HepG2 (cell line): ENCODE results near the gene NDUFS6.

ENCODE experiments used
- JUND ChIP-seq: sonication (generic); formaldehyde crosslinking; IDR thresholded peaks from 2 replicates; pipeline ENCODE4 v1.8.0; 2022; ENCODE audit warnings: mild to moderate bottlenecking, missing genetic modification reagents
- NCOA2 ChIP-seq: sonication (generic); formaldehyde crosslinking; IDR thresholded peaks from 2 replicates; pipeline ENCODE4 v1.8.0; 2022; ENCODE audit warnings: inconsistent platforms
- NR3C1 ChIP-seq: sonication (generic); formaldehyde crosslinking; IDR thresholded peaks from 2 replicates; pipeline ENCODE4 v1.4.0; 2020; ENCODE audit warnings: missing genetic modification reagents
- SP1 ChIP-seq, 2 experiments: fragments of 450-650 bp in 1 of 2; sonication (generic) in 1 of 2; formaldehyde crosslinking in 1 of 2; IDR thresholded peaks; 2 replicates each; pipeline versions ENCODE4 v1.4.0 to v1.6.1; 2016 to 2020; ENCODE audit warnings: missing genetic modification reagents in 1 of 2
- ZNF552 ChIP-seq: sonication (generic); formaldehyde crosslinking; IDR thresholded peaks from 2 replicates; pipeline ENCODE4 v1.9.0; 2022; ENCODE audit warnings: missing genetic modification reagents, mild to moderate bottlenecking, borderline replicate concordance

DNA sequence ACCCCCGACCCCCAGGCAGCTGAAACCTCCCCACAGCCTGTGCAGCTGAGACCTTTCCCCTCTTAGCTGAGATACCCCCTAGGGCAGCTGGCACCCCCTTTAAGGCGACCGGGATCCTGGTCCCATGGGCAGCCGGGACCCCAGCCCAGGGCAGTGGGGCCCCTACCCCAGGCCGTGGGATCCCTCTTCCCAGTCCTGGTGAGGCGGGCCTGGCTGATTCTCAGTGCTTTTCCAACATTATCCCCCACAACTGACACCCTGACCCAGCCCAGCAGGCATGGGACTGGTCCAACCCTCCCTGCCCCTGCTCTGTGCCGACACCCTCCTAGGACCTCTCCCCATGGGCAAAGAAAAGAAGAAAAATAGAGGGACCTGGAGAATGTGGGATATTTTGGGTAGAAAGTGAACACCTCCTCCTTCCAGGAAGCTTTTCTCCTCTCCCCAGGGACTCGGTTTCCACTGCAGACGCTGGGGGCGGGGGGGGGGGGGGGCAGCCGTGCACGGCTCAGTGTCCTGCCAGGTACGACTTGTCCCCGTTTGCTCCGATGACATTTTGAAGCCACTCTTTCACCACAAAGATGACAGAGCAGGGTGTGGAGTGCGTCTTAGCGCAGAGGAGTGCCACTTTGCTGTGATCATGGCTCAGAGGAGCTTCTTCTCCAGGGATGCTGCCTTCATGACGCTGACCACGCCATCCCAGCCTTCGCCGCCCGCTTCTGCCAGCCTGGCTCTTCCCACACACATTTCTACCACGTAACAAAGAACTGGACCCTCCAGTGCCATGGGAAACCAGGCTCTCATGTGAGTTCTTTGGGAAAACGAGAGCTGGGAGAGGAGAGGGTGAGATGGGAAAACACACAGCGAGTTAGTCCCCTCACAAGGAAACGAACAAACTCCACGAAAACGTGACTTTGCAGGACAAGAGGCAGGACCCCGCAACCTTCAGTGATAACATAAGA lies 49.1 kb upstream of the NDUFS6 start:
- TF ChIP-seq SP1 (IDR thresholded peaks at IDR 0.05) (no peak), SP1 (CRISPR knock-in tag; IDR thresholded peaks at IDR 0.05) (no peak), JUND (CRISPR knock-in tag) (no peak), ZNF552 (no peak), NCOA2 (CRISPR knock-in tag) (no peak), NR3C1 (no peak)
